Endodermal cell (in vitro differentiated cells): ENCODE results near the gene NIP7. TPM values are rescaled to one million over a fixed set of nuclear protein-coding genes. Genes with fewer than 3 reads are reported as not detected.
"Not testable (repeated sequence)": the region's sequence is repeated elsewhere in the genome, so short reads cannot be mapped to it uniquely, and the experiment has no call there.

ENCODE experiments used
- DNase-seq: peaks from one replicate; pipeline ENCODE4 v3.0.0-alpha.2; 2017
- H3K27ac ChIP-seq: 2 replicates; pipeline ENCODE4 v1.5.1; 2013; ENCODE audit warnings: mild to moderate bottlenecking, low read depth, low read length, moderate library complexity
- H3K27me3 ChIP-seq: 2 replicates; pipeline ENCODE4 v1.6.1; 2013; ENCODE audit warnings: mild to moderate bottlenecking, low read length, moderate library complexity; ENCODE audit not compliant: insufficient read depth, control insufficient read depth, poor library complexity, severe bottlenecking
- H3K36me3 ChIP-seq: 2 replicates; pipeline ENCODE4 v1.7.0; 2013; ENCODE audit warnings: mild to moderate bottlenecking, low read length, moderate library complexity; ENCODE audit not compliant: control insufficient read depth, insufficient read depth
- H3K4me1 ChIP-seq: one replicate; pipeline ENCODE4 v1.7.0; 2013; ENCODE audit warnings: low read length; ENCODE audit not compliant: control insufficient read depth, insufficient read depth
- H3K4me3 ChIP-seq: 2 replicates; pipeline ENCODE4 v1.5.1; 2013; ENCODE audit warnings: mild to moderate bottlenecking, low read length, moderate library complexity
- H3K9ac ChIP-seq: 2 replicates; pipeline ENCODE4 v1.6.1; 2013; ENCODE audit warnings: mild to moderate bottlenecking, low read length, moderate library complexity; ENCODE audit not compliant: poor library complexity, severe bottlenecking; ENCODE audit errors: extremely low read depth
- H3K9me3 ChIP-seq: 2 replicates; pipeline ENCODE4 v1.6.1; 2013; ENCODE audit warnings: mild to moderate bottlenecking, low read length, moderate library complexity; ENCODE audit not compliant: control insufficient read depth
- H3K27ac Mint-ChIP-seq: 2 replicates; pipeline ENCODE4 v1.8.0; 2020; ENCODE audit warnings: mixed read lengths
- H3K27me3 Mint-ChIP-seq: 2 replicates; pipeline ENCODE4 v1.8.0; 2021; ENCODE audit warnings: mild to moderate bottlenecking, mixed read lengths; ENCODE audit not compliant: insufficient read depth
- H3K36me3 Mint-ChIP-seq: 2 replicates; pipeline ENCODE4 v1.8.0; 2020; ENCODE audit warnings: low read depth, mixed read lengths
- H3K4me1 Mint-ChIP-seq: 2 replicates; pipeline ENCODE4 v1.8.0; 2020; ENCODE audit warnings: mixed read lengths
- H3K4me3 Mint-ChIP-seq: 2 replicates; pipeline ENCODE4 v1.8.0; 2020; ENCODE audit warnings: mild to moderate bottlenecking, moderate library complexity, mixed read lengths
- H3K9me3 Mint-ChIP-seq: 2 replicates; pipeline ENCODE4 v1.8.0; 2020; ENCODE audit warnings: mild to moderate bottlenecking, mixed read lengths
- CTCF ChIP-seq: fragments of 200-600 bp; sonication (generic); conservative IDR thresholded peaks from 2 replicates; pipeline ENCODE4 v1.5.0; 2021; ENCODE audit warnings: antibody characterized with exemption, mild to moderate bottlenecking
- whole genome bisulfite sequencing, 2 experiments: methylation state at CpG; one replicate each; pipeline versions ENCODE4 v1.1.5 to v1.1.7; 2013; ENCODE audit warnings: missing lambda C conversion rate in 2 of 2, mixed read lengths in 1 of 2; ENCODE audit not compliant: insufficient coverage in 1 of 2, insufficient read length in 1 of 2; 5-methylcytosine and 5-hydroxymethylcytosine counted together
- long read RNA-seq, 4 experiments: library from polyadenylated mRNA in 2 of 4; library from RNA in 1 of 4; library from capped mRNA in 1 of 4; stranded (forward) in 3 of 4; unstranded in 1 of 4; transcript quantifications; one replicate each; pipeline ENCODE4 v2.0.0, GENCODE V29; 2020 to 2021; ENCODE audit warnings: inconsistent platforms in 1 of 4
- polyA plus RNA-seq, 2 experiments: library from polyadenylated mRNA; stranded (reverse); fragments of 50-300 nt; gene quantifications; one replicate each; pipeline ENCODE4 v1.2.3, GENCODE V29; 2013
- total RNA-seq, 2 donors: library from RNA; stranded (reverse); fragmentation: NEBNext Ultra II Directional in 1 of 2; extraction: Animal tissue kit (Norgen Biotek cat#: 25700) in 1 of 2; gene quantifications; 2 replicates in 1 of 2; 3 replicates in 1 of 2; pipeline ENCODE4 v1.2.1, GENCODE V29; 2021

Gene NIP7
- 10 to 100 TPM; 30.5 to 36.3 TPM for total RNA-seq
- 24.0 TPM for polyA plus RNA-seq (2013, experiment 1 of 2)
- polyA plus RNA-seq (2013, experiment 2 of 2) = 26.0 TPM
- long read RNA-seq, experiment 1, transcript NIP7-201 (5 exons, 2,402 nt) = major isoform, 8 of 13 reads
- long read RNA-seq, experiment 1, partial matches to known transcripts = 1 of 13 reads
- long read RNA-seq, experiment 1, other reads (novel, unspliced or antisense) = 4 of 13 reads
- long read RNA-seq, experiment 2, transcript NIP7-201 (5 exons, 2,402 nt) = major isoform, 37 of 46 reads
- long read RNA-seq, experiment 2, partial matches to known transcripts = 3 of 46 reads
- long read RNA-seq, experiment 2, other reads (novel, unspliced or antisense) = 4 of 46 reads
- long read RNA-seq, experiment 3, transcript NIP7-201 (5 exons, 2,402 nt) = major isoform, 105 of 112 reads
- long read RNA-seq, experiment 3, partial matches to known transcripts = 1 of 112 reads
- long read RNA-seq, experiment 3, other reads (novel, unspliced or antisense) = 2 of 112 reads
- long read RNA-seq, experiment 4, transcript NIP7-202 (4 exons, 1,887 nt) = minor isoform, 6 of 165 reads
- long read RNA-seq, experiment 4, transcript NIP7-201 (5 exons, 2,402 nt) = major isoform, 116 of 165 reads
- long read RNA-seq, experiment 4, partial matches to known transcripts = 41 of 165 reads
- long read RNA-seq, experiment 4, other reads (novel, unspliced or antisense) = 1 of 165 reads

- Histone ChIP-seq H3K9ac (peak within 1 kb of the TSS; percentile 66), H3K36me3 (peaks cover 60% of the 10 kb centered on the region), H3K9me3 (no peaks in the 10 kb centered on the region), H3K27ac (peak within 1 kb of the TSS; percentile 74), H3K4me1 (peaks cover 3% of the 10 kb centered on the region), H3K27me3 (no peaks in the 10 kb centered on the region), H3K4me3 (peak within 1 kb of the TSS; percentile 96)
- peaks cover 14% of the 10 kb centered on the region for H3K4me1 Mint-ChIP-seq
- peak; percentile 90 for TF ChIP-seq CTCF
- peak within 1 kb of the TSS; percentile 97 for H3K27ac Mint-ChIP-seq
- no peaks in the 10 kb centered on the region for H3K27me3 Mint-ChIP-seq
- H3K9me3 Mint-ChIP-seq = no peaks in the 10 kb centered on the region
- peak; percentile 99 for DNase-seq
- peaks cover 55% of the 10 kb centered on the region for H3K36me3 Mint-ChIP-seq
- WGBS, 2 experiments = 0% methylated on average over 28 to 77 of the region's 77 CpGs
- peak within 1 kb of the TSS; percentile 99 for H3K4me3 Mint-ChIP-seq
These were observed at the start of gene NIP7, which contains the start of gene COG8 for GRCh38 chr16:69339289-69340094. NIP7 (plus strand) TSS chr16:69339772; CDS start chr16:69339830, 58 bp downstream. COG8 (minus strand) TSS chr16:69339564; CDS start chr16:69339552, 12 bp downstream.

GRCh38 chr16:69291657-69292056 lies 47.9 kb upstream of the NIP7 start:
- H3K36me3 ChIP-seq, H3K4me1 Mint-ChIP-seq, H3K27ac Mint-ChIP-seq, H3K27me3 Mint-ChIP-seq, DNase-seq, H3K36me3 Mint-ChIP-seq, H3K4me3 Mint-ChIP-seq, H3K27me3 ChIP-seq, H3K9me3 ChIP-seq, H3K27ac ChIP-seq, H3K4me3 ChIP-seq, H3K9me3 Mint-ChIP-seq, H3K9ac ChIP-seq, H3K4me1 ChIP-seq: not testable (repeated sequence)
- 95 to 96% methylated on average over 4 to 9 of the region's 9 CpGs for WGBS, 2 experiments

GRCh38 chr16:69293401-69293800 lies 46.2 kb upstream of the NIP7 start:
- no peak overlapping the region for H3K4me3 ChIP-seq
- no peaks in the 10 kb centered on the region for H3K4me1 Mint-ChIP-seq
- DNase-seq = no peak
- no peak overlapping the region for H3K9ac ChIP-seq
- H3K4me1 ChIP-seq = no peaks in the 10 kb centered on the region
- no peak overlapping the region for H3K27ac ChIP-seq
- no peak for TF ChIP-seq CTCF
- H3K9me3 ChIP-seq = no peaks in the 10 kb centered on the region
- H3K36me3 Mint-ChIP-seq = peaks cover 12% of the 10 kb centered on the region
- H3K36me3 ChIP-seq = no peaks in the 10 kb centered on the region
- H3K27ac Mint-ChIP-seq = peak overlapping the region; percentile 1
- WGBS, 2 experiments = 91 to 95% methylated on average over 3 of the region's 3 CpGs
- H3K9me3 Mint-ChIP-seq = no peaks in the 10 kb centered on the region
- no peak overlapping the region for H3K4me3 Mint-ChIP-seq
- no peaks in the 10 kb centered on the region for H3K27me3 ChIP-seq
- H3K27me3 Mint-ChIP-seq = no peaks in the 10 kb centered on the region
